NCI-H187 (cell line): ENCODE results near the gene ZMYND10.

Source experiments
- DNase-seq, 2 experiments: peaks; one replicate each; lab custom pipeline; 2025; lab: John Stamatoyannopoulos, UW

ZMYND10 gene

GRCh38 chr3:50345008-50345407, 524 bp downstream of the ZMYND10 start:
- no peak for DNase-seq

- no peak for DNase-seq
Observed at GRCh38 chr3:50342813-50343633, 2.5 kb downstream of the ZMYND10 start.

DNA sequence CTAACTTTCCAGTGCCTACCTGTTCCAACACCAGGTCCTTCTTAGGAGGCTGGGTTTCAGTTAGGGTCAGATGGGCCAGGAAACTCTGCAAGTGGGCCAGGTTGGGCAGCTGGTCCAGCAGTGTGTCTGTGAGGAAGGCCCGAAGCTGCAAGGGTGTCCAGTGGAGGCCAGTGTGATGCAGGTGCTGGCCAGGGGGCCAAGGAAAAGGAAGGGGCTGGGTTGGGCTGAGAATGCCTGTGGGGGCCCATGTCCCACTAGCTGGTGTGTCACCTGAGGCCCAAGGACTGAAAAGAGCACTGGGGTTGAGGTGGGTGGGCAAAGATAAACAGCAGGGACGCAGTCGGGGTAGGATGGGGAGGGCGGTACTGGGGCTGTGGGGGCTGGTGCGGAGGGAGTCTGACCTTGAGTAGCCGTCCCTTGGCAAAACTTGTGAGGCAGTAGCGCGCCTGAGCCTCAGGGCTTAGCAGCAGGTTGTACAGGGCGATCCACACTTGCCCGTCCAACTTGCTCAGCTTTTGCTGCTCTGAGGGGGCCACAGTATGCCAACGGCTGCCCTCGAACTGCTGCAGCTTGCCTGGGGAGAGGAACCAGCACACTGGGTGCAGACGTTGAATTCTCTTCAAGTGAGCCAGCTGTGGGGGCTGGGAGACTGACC, 3.4 kb downstream of the ZMYND10 start:
- DNase-seq, result no peak

DNA sequence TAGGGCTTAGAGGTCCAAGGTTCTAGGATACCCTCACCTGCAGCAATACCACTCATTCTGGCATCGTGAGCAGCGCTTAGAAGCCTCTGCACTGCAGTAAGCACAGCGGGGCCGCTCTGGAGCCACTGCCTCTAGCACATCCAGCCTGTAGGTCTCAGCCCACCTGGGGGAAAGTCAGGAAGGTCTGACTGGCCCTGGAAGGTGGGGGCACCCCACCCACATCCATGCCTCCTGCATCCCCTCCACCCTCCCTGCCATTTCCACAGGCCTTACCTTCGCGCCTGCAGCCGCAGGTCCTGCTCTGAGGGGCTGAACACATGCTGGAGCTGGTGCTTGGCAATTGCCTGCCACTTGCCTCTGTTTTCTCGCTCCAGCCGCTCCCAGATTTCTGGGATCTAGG, 4.0 kb downstream of the ZMYND10 start:
- DNase-seq, result no peak

GRCh38 chr3:50340448-50341329, 4.8 kb downstream of the ZMYND10 start, which contains the start of gene RASSF1:
TSS of gene RASSF1 (minus strand) at chr3:50340836. CDS start at chr3:50340805, 31 bp downstream.
- no peak for DNase-seq

- no peak for DNase-seq
Observed at GRCh38 chr3:50340147-50340447, 5.4 kb downstream of the ZMYND10 start.

DNA sequence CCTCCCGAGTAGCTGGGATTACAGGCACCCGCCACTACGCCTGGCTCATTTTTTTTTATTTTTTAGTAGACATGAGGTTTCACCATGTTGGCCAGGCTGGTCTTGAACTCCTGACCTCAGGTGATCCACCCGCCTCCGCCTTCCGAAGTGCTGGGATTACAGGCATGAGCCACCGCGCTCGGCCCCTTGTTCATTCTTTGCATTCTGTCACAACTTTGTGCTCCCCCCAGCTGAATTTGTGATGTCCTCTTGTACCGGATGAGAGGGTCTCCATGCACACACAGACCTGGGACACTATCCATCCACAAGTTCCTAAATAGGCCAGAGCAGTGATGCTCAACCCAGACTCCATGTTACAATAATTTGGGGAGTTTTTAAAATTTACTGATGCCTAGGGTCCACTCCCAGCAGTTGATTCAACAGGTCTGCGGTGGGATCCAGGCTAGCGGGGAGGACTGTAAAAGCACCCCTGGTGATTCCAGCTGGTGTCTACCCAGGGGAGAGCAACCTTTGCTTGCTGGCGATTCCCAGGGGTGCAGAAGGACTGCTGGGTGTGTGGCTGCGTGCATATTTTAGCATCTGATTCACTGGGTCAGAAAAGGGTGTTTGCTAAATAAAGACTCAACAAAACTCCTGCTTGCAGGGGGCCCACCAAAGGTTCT, 5.9 kb downstream of the ZMYND10 start:
- DNase-seq, result no peak

DNA sequence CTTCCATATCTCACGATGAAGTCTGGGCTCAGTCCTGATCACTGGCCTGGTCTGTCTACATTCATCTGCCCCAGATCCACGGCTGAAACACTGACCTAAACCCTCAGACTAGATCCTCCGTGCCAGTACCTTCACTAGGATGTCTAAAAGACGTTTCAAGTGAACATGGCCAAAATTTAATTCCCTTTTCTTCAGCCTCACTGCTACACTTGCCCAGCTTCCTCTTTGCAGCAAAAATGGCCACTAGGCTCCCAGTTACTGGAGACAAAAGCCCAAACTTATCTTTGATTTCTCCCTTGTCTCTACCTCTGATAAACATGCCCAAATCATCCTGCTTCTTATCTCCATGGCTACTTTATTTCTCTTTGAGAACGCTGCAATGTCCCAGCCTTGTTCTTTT, 6.6 kb downstream of the ZMYND10 start:
- DNase-seq, result no peak

DNA sequence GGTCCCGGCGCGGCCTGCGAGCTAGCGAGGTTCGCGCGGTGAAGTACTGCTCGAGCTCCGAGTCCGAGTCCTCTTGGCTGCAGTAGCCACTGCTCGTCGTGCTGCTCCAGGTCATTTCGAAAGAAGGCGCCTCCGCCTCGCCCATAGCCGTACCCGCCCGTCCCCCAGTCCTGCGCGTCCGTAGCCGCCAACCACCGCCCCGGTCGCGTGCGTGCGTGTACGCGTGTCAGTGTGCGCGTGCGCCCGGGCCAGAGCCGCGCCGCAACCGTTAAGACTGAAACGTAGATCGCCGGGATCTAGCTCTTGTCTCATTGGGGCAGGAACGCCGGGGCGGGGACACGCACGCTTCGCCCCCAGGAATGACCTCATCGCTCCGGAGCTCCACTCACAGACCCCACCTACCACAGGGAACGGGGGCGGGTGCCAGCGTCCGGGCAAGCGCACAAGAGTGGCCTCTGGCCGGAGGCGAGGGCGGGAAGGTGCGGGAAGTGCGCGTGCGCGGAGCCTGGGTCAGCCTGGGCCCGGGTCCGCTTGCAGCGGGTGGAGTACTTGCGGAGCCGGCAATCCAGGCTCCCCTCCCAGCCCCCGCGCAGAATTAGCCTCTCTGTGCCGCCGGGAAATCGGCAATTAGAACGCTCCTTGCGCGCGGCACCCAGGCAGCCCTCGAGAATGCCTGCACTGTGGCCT, 8.2 kb downstream of the ZMYND10 start:
- DNase-seq, result peak; percentile 56 to 91

GRCh38 chr3:50336452-50337174, 8.9 kb downstream of the ZMYND10 start:
- no peak for DNase-seq

DNA sequence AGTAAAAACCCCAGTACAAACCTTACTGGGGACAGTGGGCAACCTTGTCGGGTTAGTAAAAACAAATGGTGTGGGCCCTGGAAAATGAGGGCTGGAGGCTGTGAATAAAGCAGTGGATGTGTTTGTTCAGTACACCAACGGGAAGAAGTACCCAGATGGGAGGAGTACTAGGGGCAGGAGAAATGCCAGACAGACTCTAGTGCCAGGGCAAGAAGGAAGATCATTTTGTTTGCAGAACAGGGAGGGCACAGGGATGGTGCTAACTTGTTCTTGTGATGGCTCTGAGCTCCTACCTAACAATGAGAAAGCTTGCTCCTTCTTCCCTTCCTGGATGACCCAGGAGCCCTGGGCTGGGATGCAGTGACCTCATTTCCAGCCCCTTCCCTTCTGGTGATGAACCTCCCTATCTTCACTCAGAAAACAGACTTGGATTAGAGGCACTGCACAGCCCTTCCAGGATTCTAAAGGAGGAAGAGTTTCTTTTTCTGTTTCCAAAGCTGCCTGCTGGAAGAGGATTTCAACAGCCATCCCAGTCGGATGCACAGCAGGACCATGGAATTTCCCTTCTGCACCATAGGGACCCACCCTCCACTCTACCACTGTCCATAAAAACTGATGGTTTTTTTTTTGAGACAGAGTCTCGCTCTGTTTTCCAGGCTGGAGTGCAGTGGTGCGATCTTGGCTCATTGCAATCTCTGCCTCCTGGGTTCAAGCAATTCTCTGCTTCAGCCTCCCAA, 11.0 kb downstream of the ZMYND10 start:
- DNase-seq, result no peak

GRCh38 chr3:50333744-50334328, 11.7 kb downstream of the ZMYND10 start:
- DNase-seq, result no peak

GRCh38 chr3:50331364-50331907, 14.1 kb downstream of the ZMYND10 start:
- DNase-seq, result no peak

GRCh38 chr3:50330330-50330729, 15.2 kb downstream of the ZMYND10 start:
- no peak for DNase-seq

DNA sequence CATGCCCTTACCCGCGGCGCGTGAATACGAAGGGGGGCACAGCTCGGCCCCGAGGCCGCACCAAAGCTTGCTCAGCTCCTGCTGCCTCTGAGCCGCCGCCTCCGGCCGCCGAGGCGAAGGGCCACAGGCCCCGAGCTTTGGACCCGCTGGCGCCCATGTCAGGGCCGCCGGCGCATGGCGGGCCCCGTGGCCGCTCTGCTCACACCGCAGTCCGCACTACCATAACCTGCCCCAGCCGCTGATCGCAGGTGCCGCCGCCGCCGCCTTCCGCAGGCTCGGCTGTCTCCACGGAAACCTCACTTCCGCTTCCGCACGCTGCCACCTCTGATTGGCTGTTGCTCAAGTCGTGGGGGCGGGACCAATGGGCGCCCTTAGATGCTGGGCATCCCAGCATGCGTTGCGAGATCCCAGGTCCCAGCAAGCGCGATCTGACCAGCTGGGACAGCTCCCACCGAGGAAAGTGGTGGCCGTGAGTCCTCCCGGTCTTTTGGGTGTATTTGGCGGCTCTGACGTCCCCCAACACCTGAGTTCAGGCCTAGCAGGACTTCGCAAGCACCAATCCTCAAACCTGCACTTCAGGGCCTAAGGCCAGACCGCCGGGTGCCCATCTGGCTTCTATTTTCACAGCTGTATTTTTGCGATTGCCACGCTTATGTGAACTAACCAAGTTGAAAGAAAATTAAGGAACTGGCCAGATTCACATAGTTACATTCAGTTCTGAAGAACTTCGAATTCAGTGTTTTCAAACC, 17.4 kb downstream of the ZMYND10 start, which contains the start of gene TUSC2:
Gene TUSC2, minus strand, starts transcription at position 281 of the 749 bp plus-strand sequence. Its CDS starts 124 bp downstream, at position 157.
- peak; percentile 80 to 89 for DNase-seq

GRCh38 chr3:50327129-50327528, 18.4 kb downstream of the ZMYND10 start:
- DNase-seq, result no peak

DNA sequence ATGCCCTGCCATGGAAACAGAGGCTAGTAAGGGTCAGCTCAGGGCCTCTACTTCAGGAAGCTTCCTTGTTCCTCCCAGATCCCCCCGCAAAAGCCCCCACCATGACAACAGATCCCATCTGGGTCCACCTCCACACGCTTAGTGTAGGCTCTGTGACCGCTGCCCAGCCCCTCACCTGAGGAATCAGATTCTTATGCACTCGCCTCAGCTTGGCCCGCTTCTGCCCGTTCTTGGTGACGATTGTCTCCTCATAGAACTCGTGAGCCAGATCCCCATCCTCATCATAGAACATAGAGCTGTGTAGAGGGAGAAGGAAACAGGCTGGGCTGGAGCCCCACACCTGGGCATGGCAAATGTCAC, 19.4 kb downstream of the ZMYND10 start:
- no peak for DNase-seq

DNA sequence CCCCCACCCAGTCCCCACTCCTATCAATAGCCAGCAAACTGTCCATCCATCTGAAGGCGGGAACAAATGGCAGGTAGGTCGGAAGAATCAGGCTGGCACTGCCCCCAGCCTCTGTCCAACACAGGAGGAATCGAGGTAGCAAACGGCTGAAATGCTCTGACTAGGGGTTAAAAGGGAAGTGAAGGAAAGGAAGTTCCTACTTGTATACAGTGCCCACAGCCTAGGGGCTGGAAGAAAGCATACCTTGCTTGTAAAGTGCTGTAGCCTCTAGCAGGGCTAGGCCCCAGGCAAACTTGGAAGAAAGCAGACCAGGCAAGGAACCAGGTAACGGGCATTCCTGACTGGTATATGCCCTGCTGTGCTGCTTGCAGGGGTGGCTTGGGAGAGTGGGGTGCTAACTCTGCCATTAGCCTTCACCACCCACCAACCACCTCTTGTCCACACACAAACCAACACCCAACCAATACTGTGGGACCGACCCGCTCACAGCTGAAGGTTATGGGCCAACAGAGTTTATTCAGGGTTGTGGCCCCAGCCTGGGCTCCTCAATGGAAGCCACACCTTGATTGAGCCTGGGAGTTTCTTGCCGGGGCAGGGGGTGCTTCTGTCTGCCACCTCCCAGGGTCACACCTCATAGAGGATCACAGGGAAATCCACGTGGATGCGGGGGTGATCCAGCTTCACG, 19.9 kb downstream of the ZMYND10 start:
- no peak for DNase-seq
